IMR-90 (cell line): ENCODE results near the gene IL16. TPM values are rescaled to one million over a fixed set of nuclear protein-coding genes. Genes with fewer than 3 reads are reported as not detected.

ENCODE experiments used
- ATAC-seq: fragments of 200-7000 bp; cut with Tn5 transposase; 2 replicates; pipeline ENCODE4 v1.9.1; 2020; ENCODE audit warnings: low read depth, mild to moderate bottlenecking, moderate library complexity
- BruUV-seq: library from RNA; stranded (reverse); fragments of 400-500 nt; replicated peaks from 2 replicates; lab custom pipeline; 2021; lab: Mats Ljungman, UMichigan
- CTCF ChIA-PET: fragments of 300-600 bp; formaldehyde crosslinking; extraction: SDS; loops from one replicate; lab custom pipeline; 2021; ENCODE audit warnings: antibody characterized with exemption; lab: Yijun Ruan, JAX
- POLR2A ChIA-PET: fragments of 300-600 bp; sonication (Branson Sonifier 250); formaldehyde crosslinking; loops from one replicate; lab custom pipeline; 2022; ENCODE audit warnings: antibody characterized with exemption; ENCODE audit not compliant: unreplicated experiment; lab: Charles Lee
- DNase-seq: peaks from one replicate; pipeline ENCODE4 v3.0.0; 2013
- H2AFZ ChIP-seq: replicated peaks from 2 replicates; pipeline ENCODE3; 2013; ENCODE audit warnings: low read length, mild to moderate bottlenecking; ENCODE audit not compliant: poor library complexity
- H2AK5ac ChIP-seq: 2 replicates; pipeline ENCODE4 v1.6.1; 2013; ENCODE audit warnings: low read depth, low read length, inconsistent platforms
- H2AK9ac ChIP-seq: replicated peaks from 2 replicates; pipeline ENCODE3; 2013; ENCODE audit warnings: mild to moderate bottlenecking, low read depth, low read length, moderate library complexity; ENCODE audit not compliant: poor library complexity
- H2BK120ac ChIP-seq: 2 replicates; pipeline ENCODE4 v1.6.1; 2013; ENCODE audit warnings: low read depth, low read length, inconsistent platforms
- H2BK15ac ChIP-seq: 3 replicates; pipeline ENCODE4 v1.6.1; 2013; ENCODE audit warnings: low read depth, low read length, inconsistent platforms
- H2BK20ac ChIP-seq: 2 replicates; pipeline ENCODE4 v1.6.1; 2013; ENCODE audit warnings: low read depth, mild to moderate bottlenecking, inconsistent platforms, low read length, moderate library complexity
- H2BK5ac ChIP-seq: 2 replicates; pipeline ENCODE4 v1.6.1; 2013; ENCODE audit warnings: mild to moderate bottlenecking, low read depth, low read length, inconsistent platforms; ENCODE audit not compliant: poor library complexity, severe bottlenecking
- H3K14ac ChIP-seq: replicated peaks from 2 replicates; pipeline ENCODE4 v1.6.1; 2013; ENCODE audit warnings: low read depth, low read length, inconsistent platforms
- H3K18ac ChIP-seq: 2 replicates; pipeline ENCODE4 v1.6.1; 2013; ENCODE audit warnings: low read depth, low read length, control low read depth
- H3K23ac ChIP-seq: 2 replicates; pipeline ENCODE4 v1.6.1; 2013; ENCODE audit warnings: low read depth, low read length, inconsistent platforms
- H3K27ac ChIP-seq: 2 replicates; pipeline ENCODE4 v1.5.1; 2013; ENCODE audit warnings: mild to moderate bottlenecking, control low read depth, low read length; ENCODE audit not compliant: insufficient read depth
- H3K27me3 ChIP-seq: 2 replicates; pipeline ENCODE4 v1.6.1; 2013; ENCODE audit warnings: low read length; ENCODE audit not compliant: control insufficient read depth, insufficient read depth
- H3K36me3 ChIP-seq: 2 replicates; pipeline ENCODE4 v1.6.1; 2013; ENCODE audit warnings: low read length, mixed read lengths; ENCODE audit not compliant: control insufficient read depth, insufficient read depth
- H3K4ac ChIP-seq: 2 replicates; pipeline ENCODE4 v1.6.1; 2013; ENCODE audit warnings: low read depth, low read length, inconsistent platforms
- H3K4me1 ChIP-seq: 2 replicates; pipeline ENCODE4 v1.6.1; 2013; ENCODE audit warnings: low read length, mixed read lengths; ENCODE audit not compliant: control insufficient read depth, insufficient read depth
- H3K4me2 ChIP-seq: 2 replicates; pipeline ENCODE4 v1.6.1; 2013; ENCODE audit warnings: low read depth, mild to moderate bottlenecking, control low read depth, low read length, moderate library complexity
- H3K4me3 ChIP-seq: 2 replicates; pipeline ENCODE4 v1.5.1; 2013; ENCODE audit warnings: low read depth, mild to moderate bottlenecking, control low read depth, low read length, moderate library complexity; ENCODE audit not compliant: insufficient read depth
- H3K56ac ChIP-seq: 2 replicates; pipeline ENCODE4 v1.6.1; 2013; ENCODE audit warnings: low read length, inconsistent platforms; ENCODE audit not compliant: insufficient read depth; ENCODE audit errors: extremely low read depth
- H3K79me1 ChIP-seq, 2 experiments: 2 replicates each; pipeline ENCODE4 v1.6.1; 2013; ENCODE audit warnings: low read length in 2 of 2, inconsistent platforms in 1 of 2, low read depth in 1 of 2
- H3K9ac ChIP-seq: 2 replicates; pipeline ENCODE4 v1.6.1; 2013; ENCODE audit warnings: low read depth, low read length, control low read depth
- H3K9me1 ChIP-seq: 2 replicates; pipeline ENCODE4 v1.6.1; 2013; ENCODE audit warnings: low read length, inconsistent platforms; ENCODE audit not compliant: insufficient read depth
- H3K9me3 ChIP-seq: 2 replicates; pipeline ENCODE4 v1.6.1; 2013; ENCODE audit warnings: low read length; ENCODE audit not compliant: control insufficient read depth, insufficient read depth
- H4K20me1 ChIP-seq: 2 replicates; pipeline ENCODE4 v1.6.1; 2013; ENCODE audit warnings: low read length, inconsistent platforms; ENCODE audit not compliant: insufficient read depth
- H4K5ac ChIP-seq: 2 replicates; pipeline ENCODE4 v1.6.1; 2013; ENCODE audit warnings: mild to moderate bottlenecking, low read depth, low read length, control low read depth
- H4K8ac ChIP-seq, 2 experiments: 2 replicates each; pipeline ENCODE4 v1.6.1; 2013; ENCODE audit warnings: low read depth in 2 of 2, low read length in 2 of 2, control low read depth in 1 of 2, inconsistent platforms in 1 of 2
- H4K91ac ChIP-seq: 2 replicates; pipeline ENCODE4 v1.6.1; 2013; ENCODE audit warnings: low read depth, low read length, inconsistent platforms; ENCODE audit not compliant: insufficient read depth
- BHLHE40 ChIP-seq: fragments of 150-350 bp; IDR thresholded peaks from 2 replicates; pipeline ENCODE4 v1.6.1; 2016; ENCODE audit warnings: mild to moderate bottlenecking, low read depth, low read length
- CEBPB ChIP-seq: IDR thresholded peaks from 2 replicates; pipeline ENCODE4 v1.6.1; 2012; ENCODE audit warnings: low read depth, low read length, improper control_type of control experiment
- CHD1 ChIP-seq: IDR thresholded peaks from 2 replicates; pipeline ENCODE4 v1.6.1; 2012; ENCODE audit warnings: low read depth, low read length, improper control_type of control experiment
- CTCF ChIP-seq: conservative IDR thresholded peaks from 2 replicates; pipeline ENCODE4 v1.5.1; 2012; ENCODE audit warnings: mild to moderate bottlenecking, low read depth, low read length, improper control_type of control experiment
- FOS ChIP-seq: fragments of 150-350 bp; IDR thresholded peaks from 2 replicates; pipeline ENCODE4 v1.6.1; 2016; ENCODE audit warnings: low read depth, low read length
- MAFK ChIP-seq: IDR thresholded peaks from 2 replicates; pipeline ENCODE4 v1.6.1; 2012; ENCODE audit warnings: low read depth, low read length, improper control_type of control experiment
- MAZ ChIP-seq: IDR thresholded peaks from 2 replicates; pipeline ENCODE4 v1.6.1; 2012; ENCODE audit warnings: low read depth, mild to moderate bottlenecking, low read length, improper control_type of control experiment, moderate library complexity, borderline replicate concordance
- MXI1 ChIP-seq: IDR thresholded peaks from 2 replicates; pipeline ENCODE4 v1.6.1; 2012; ENCODE audit warnings: low read depth, mild to moderate bottlenecking, low read length, moderate library complexity, borderline replicate concordance
- NFE2L2 ChIP-seq: fragments of 150-350 bp; IDR thresholded peaks from 2 replicates; pipeline ENCODE4 v1.6.1; 2016; ENCODE audit warnings: low read depth, mild to moderate bottlenecking, low read length
- POLR2A ChIP-seq: IDR thresholded peaks from 2 replicates; pipeline ENCODE4 v1.6.1; 2012; ENCODE audit warnings: mild to moderate bottlenecking, low read depth, low read length
- RAD21 ChIP-seq: IDR thresholded peaks from 2 replicates; pipeline ENCODE4 v1.6.1; 2012; ENCODE audit warnings: low read length, improper control_type of control experiment
- RCOR1 ChIP-seq: IDR thresholded peaks from 2 replicates; pipeline ENCODE4 v1.6.1; 2012; ENCODE audit warnings: mild to moderate bottlenecking, low read length, improper control_type of control experiment; ENCODE audit not compliant: insufficient replicate concordance
- RFX5 ChIP-seq: IDR thresholded peaks from 2 replicates; pipeline ENCODE4 v1.8.0; 2012; ENCODE audit warnings: low read depth, mild to moderate bottlenecking, low read length, moderate library complexity
- SMC3 ChIP-seq: fragments of 150-350 bp; IDR thresholded peaks from 2 replicates; pipeline ENCODE4 v1.6.1; 2016; ENCODE audit warnings: low read depth, mild to moderate bottlenecking, antibody characterized with exemption, low read length, moderate library complexity
- WGBS, 2 experiments: methylation state at CpG; one replicate each; pipeline versions ENCODE4 v1.1.5 to v1.1.7; 2013; ENCODE audit warnings: missing lambda C conversion rate in 2 of 2; ENCODE audit not compliant: insufficient read length in 1 of 2; ENCODE audit errors: extremely low coverage in 2 of 2; 5-methylcytosine and 5-hydroxymethylcytosine counted together
- dilution Hi-C: fragments of 300-500 bp; cut with HindIII; formaldehyde crosslinking; loops from one replicate; pipeline ENCODE4 v1.14.3; 2018; ENCODE audit warnings: low sequenced_read_pairs; ENCODE audit not compliant: unreplicated experiment
- in situ Hi-C: fragments of 300-500 bp; cut with MboI; formaldehyde crosslinking; loops from 3 replicates; pipeline ENCODE4 v1.14.3; 2019; ENCODE audit warnings: low sequenced_read_pairs, inconsistent platforms, mixed read lengths
- intact Hi-C: fragments of 100-400 bp; cut with micrococcal nuclease; formaldehyde crosslinking; loops from 2 replicates; pipeline ENCODE4 v1.10.0; 2022
- polyA plus RNA-seq, 3 experiments: library from polyadenylated mRNA; depleted of rRNA; stranded (reverse); fragments of >200 nt; gene quantifications; 2 replicates each; pipeline ENCODE4 v1.2.3, GENCODE V29; 2012; ENCODE audit warnings: low replicate concordance in 1 of 3
- total RNA-seq: library from RNA; depleted of rRNA; stranded (reverse); fragments of >200 nt; gene quantifications from 2 replicates; pipeline ENCODE4 v1.2.3, GENCODE V29; 2012
- TF ChIP-seq, protein P1 (sequence below): fragments of 150-350 bp; IDR thresholded peaks from 2 replicates; pipeline ENCODE4 v1.6.1; 2017; ENCODE audit warnings: mild to moderate bottlenecking, antibody characterized with exemption, low read length, low read depth
- TF ChIP-seq, protein P2 (sequence below): fragments of 150-350 bp; IDR thresholded peaks from 2 replicates; pipeline ENCODE4 v1.6.1; 2016; ENCODE audit warnings: low read depth, mild to moderate bottlenecking, low read length, moderate library complexity, borderline replicate concordance

Gene IL16
- total and polyA plus RNA-seq, 2 of the 4 experiments (the other 2 are of a cell fraction) = 0.18 to 0.27 TPM

DNA sequence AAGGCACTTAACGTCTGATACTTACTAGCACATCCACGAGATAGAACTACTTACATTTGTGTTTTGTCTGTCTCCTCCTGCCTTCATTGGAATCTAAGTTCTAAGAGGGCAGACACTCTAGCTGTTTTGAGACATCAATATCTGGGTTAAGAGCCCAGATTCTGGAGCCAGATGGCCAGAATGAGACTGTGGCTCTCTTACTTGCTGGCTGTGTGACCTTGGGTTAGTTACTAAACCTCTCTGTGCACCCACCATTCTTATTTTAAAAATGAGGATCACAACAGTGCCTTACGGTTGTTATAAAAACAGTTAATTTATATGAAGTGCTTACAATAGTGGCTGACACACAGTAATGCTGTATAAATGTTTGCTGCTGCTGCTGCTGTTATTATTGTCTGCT is 119.6 kb downstream of the IL16 start:
- in situ Hi-C loops = no loop called here

More for the DNA sequence above, 119.6 kb downstream of the IL16 start:
- H2AFZ ChIP-seq = no peak overlapping the region
- no peak overlapping the region for H2BK15ac ChIP-seq
- no CpG with 5 or more reads among the region's 3 CpGs for WGBS, 2 experiments
- ChIA-PET CTCF (no interaction called here), POLR2A (no interaction called here)
- no peak overlapping the region for H3K14ac ChIP-seq
- no peak overlapping the region for H2AK9ac ChIP-seq
- no peak for TF ChIP-seq RFX5
- TF ChIP-seq, protein P1, sequence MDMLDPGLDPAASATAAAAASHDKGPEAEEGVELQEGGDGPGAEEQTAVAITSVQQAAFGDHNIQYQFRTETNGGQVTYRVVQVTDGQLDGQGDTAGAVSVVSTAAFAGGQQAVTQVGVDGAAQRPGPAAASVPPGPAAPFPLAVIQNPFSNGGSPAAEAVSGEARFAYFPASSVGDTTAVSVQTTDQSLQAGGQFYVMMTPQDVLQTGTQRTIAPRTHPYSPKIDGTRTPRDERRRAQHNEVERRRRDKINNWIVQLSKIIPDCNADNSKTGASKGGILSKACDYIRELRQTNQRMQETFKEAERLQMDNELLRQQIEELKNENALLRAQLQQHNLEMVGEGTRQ = no peak
- TF ChIP-seq, protein P2, sequence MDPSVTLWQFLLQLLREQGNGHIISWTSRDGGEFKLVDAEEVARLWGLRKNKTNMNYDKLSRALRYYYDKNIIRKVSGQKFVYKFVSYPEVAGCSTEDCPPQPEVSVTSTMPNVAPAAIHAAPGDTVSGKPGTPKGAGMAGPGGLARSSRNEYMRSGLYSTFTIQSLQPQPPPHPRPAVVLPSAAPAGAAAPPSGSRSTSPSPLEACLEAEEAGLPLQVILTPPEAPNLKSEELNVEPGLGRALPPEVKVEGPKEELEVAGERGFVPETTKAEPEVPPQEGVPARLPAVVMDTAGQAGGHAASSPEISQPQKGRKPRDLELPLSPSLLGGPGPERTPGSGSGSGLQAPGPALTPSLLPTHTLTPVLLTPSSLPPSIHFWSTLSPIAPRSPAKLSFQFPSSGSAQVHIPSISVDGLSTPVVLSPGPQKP = no peak
- TF ChIP-seq RAD21 = no peak
- TF ChIP-seq CTCF = no peak
- no peak for TF ChIP-seq MXI1
- no peak for TF ChIP-seq BHLHE40
- no peak for TF ChIP-seq FOS
- no peak for TF ChIP-seq RCOR1
- no peak for TF ChIP-seq MAZ
- TF ChIP-seq CEBPB = no peak
- TF ChIP-seq NFE2L2 = no peak
- TF ChIP-seq CHD1 = no peak
- no peak for TF ChIP-seq POLR2A
- TF ChIP-seq MAFK = no peak
- TF ChIP-seq SMC3 = no peak
- H4K5ac ChIP-seq = no peak overlapping the region
- H3K4me1 ChIP-seq = peaks cover 18% of the 10 kb centered on the region
- DNase-seq (no peak), ATAC-seq (no peak)
- H2BK20ac ChIP-seq = no peak overlapping the region
- H3K9me1 ChIP-seq = peaks cover 25% of the 10 kb centered on the region
- H3K79me1 ChIP-seq = 0 out of 4 replicates have a peak, but pooled peaks cover 0 to 8% of the 10 kb centered on the region in 2 experiments
- H4K91ac ChIP-seq = no peak overlapping the region
- peaks cover 50% of the 10 kb centered on the region for H3K36me3 ChIP-seq
- H2BK120ac ChIP-seq = no peak overlapping the region
- H3K56ac ChIP-seq = no peak overlapping the region
- no peak overlapping the region for H2AK5ac ChIP-seq
- BruUV-seq = no TSS peak
- no peak overlapping the region for H2BK5ac ChIP-seq
- no peak overlapping the region for H3K27ac ChIP-seq
- H3K4ac ChIP-seq = no peak overlapping the region
- H3K9ac ChIP-seq = no peak overlapping the region
- no peak overlapping the region for H3K18ac ChIP-seq
- no peaks in the 10 kb centered on the region for H3K27me3 ChIP-seq
- H3K9me3 ChIP-seq = no peaks in the 10 kb centered on the region
- no peak overlapping the region for H3K23ac ChIP-seq
- H3K4me3 ChIP-seq = no peak overlapping the region
- H4K8ac ChIP-seq = no peak overlapping the region
- no peak overlapping the region for H3K4me2 ChIP-seq
- dilution Hi-C loops (no loop called here), intact Hi-C loops (no loop called here)
- no peaks in the 10 kb centered on the region for H4K20me1 ChIP-seq
